Hepatocyte (in vitro differentiated cells): Measurements from ENCODE around the gene SORCS3.

ENCODE experiments used
- EZH2 ChIP-seq: fragments of 200-600 bp; sonication (generic); IDR thresholded peaks from 2 replicates; pipeline ENCODE4 v1.6.1; 2016; ENCODE audit warnings: antibody characterized with exemption, mild to moderate bottlenecking, borderline replicate concordance
- EZH2phosphoT487 ChIP-seq: fragments of 200-600 bp; sonication (generic); IDR thresholded peaks from one replicate; pipeline ENCODE4 v1.6.1; 2018; ENCODE audit warnings: antibody characterized with exemption, mild to moderate bottlenecking, low read depth, moderate library complexity; ENCODE audit not compliant: unreplicated experiment, severe bottlenecking
- TF ChIP-seq, protein P1 (sequence below): fragments of 200-600 bp; sonication (generic); IDR thresholded peaks from 2 replicates; pipeline ENCODE4 v1.5.1; 2016; ENCODE audit warnings: antibody characterized with exemption, mild to moderate bottlenecking; ENCODE audit not compliant: poor library complexity

DNA sequence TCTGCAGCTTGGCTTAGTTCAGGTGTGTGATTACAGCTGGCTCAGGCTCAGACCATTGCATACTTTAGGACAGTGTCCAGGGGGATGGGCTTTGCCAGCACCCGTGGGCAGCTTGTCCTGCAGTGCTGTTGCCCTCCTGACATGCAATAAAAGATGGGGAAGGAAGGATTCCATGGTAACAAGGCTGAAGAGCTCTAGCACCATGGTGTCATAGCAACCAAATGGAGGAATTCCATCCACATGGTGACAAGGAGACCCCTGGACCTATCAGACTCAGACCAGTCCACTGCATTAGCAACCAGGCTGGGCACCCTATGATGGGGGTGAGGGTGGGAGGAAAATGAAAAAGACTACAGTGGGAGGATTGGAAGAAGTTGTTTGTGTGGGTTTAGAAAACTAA, 49.9 kb downstream of the SORCS3 start:
- no peak for TF ChIP-seq EZH2
- TF ChIP-seq, protein P1, sequence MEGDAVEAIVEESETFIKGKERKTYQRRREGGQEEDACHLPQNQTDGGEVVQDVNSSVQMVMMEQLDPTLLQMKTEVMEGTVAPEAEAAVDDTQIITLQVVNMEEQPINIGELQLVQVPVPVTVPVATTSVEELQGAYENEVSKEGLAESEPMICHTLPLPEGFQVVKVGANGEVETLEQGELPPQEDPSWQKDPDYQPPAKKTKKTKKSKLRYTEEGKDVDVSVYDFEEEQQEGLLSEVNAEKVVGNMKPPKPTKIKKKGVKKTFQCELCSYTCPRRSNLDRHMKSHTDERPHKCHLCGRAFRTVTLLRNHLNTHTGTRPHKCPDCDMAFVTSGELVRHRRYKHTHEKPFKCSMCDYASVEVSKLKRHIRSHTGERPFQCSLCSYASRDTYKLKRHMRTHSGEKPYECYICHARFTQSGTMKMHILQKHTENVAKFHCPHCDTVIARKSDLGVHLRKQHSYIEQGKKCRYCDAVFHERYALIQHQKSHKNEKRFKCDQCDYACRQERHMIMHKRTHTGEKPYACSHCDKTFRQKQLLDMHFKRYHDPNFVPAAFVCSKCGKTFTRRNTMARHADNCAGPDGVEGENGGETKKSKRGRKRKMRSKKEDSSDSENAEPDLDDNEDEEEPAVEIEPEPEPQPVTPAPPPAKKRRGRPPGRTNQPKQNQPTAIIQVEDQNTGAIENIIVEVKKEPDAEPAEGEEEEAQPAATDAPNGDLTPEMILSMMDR: no peak
- no peak for TF ChIP-seq EZH2phosphoT487
